WTC11 (cell line): Measurements from ENCODE around the gene LCA5. TPM values are rescaled to one million over a fixed set of nuclear protein-coding genes. Genes with fewer than 3 reads are reported as not detected.

ENCODE experiments used
- ATAC-seq: fragments of 200-7000 bp; cut with Tn5 transposase; 2 replicates; pipeline ENCODE4 v1.10.0; 2021; ENCODE audit warnings: mild to moderate bottlenecking, moderate library complexity
- CTCF ChIA-PET: fragments of 300-600 bp; sonication (Branson Sonifier 250); formaldehyde crosslinking; loops from one replicate; lab custom pipeline; 2021; ENCODE audit warnings: antibody characterized with exemption; lab: Charles Lee
- POLR2A ChIA-PET: fragments of 350-600 bp; sonication (Branson Sonifier 250); formaldehyde crosslinking; loops from one replicate; lab custom pipeline; 2021; ENCODE audit warnings: antibody characterized with exemption; lab: Charles Lee
- DNase-seq: peaks from one replicate; pipeline ENCODE4 v3.0.0; 2021; ENCODE audit warnings: low spot score
- H3K27ac Mint-ChIP-seq: 2 replicates; pipeline ENCODE4 v1.8.0; 2021; ENCODE audit warnings: mixed read lengths
- H3K27me3 Mint-ChIP-seq: 2 replicates; pipeline ENCODE4 v1.8.0; 2021; ENCODE audit warnings: low read depth, mild to moderate bottlenecking, moderate library complexity, mixed read lengths
- H3K36me3 Mint-ChIP-seq: 2 replicates; pipeline ENCODE4 v1.8.0; 2021; ENCODE audit warnings: mixed read lengths
- H3K4me1 Mint-ChIP-seq: 2 replicates; pipeline ENCODE4 v1.8.0; 2022; ENCODE audit warnings: mixed read lengths
- H3K4me3 Mint-ChIP-seq: 2 replicates; pipeline ENCODE4 v1.8.0; 2021; ENCODE audit warnings: mild to moderate bottlenecking, moderate library complexity, mixed read lengths
- H3K9me3 Mint-ChIP-seq: 2 replicates; pipeline ENCODE4 v1.8.0; 2021; ENCODE audit warnings: mixed read lengths
- ATF1 ChIP-seq: sonication (generic); formaldehyde crosslinking; IDR thresholded peaks from 2 replicates; pipeline ENCODE4 v1.8.1; 2023; ENCODE audit warnings: mild to moderate bottlenecking, moderate library complexity, missing genetic modification reagents
- GABPB1 ChIP-seq: sonication (generic); formaldehyde crosslinking; IDR thresholded peaks from 2 replicates; pipeline ENCODE4 v1.8.1; 2023; ENCODE audit warnings: mild to moderate bottlenecking, missing genetic modification reagents
- GTF2I ChIP-seq: fragments of 250-450 bp; sonication (Bioruptor Pico); conservative IDR thresholded peaks from 2 replicates; pipeline ENCODE4 v1.4.0; 2021; ENCODE audit warnings: mild to moderate bottlenecking
- MXD4 ChIP-seq: fragments of 250-450 bp; sonication (Bioruptor Pico); IDR thresholded peaks from 2 replicates; pipeline ENCODE4 v1.8.0; 2021; ENCODE audit warnings: mild to moderate bottlenecking, moderate library complexity, borderline replicate concordance
- NFE2L1 ChIP-seq: sonication (generic); formaldehyde crosslinking; IDR thresholded peaks from 2 replicates; pipeline ENCODE4 v1.8.1; 2023; ENCODE audit warnings: missing genetic modification reagents
- NFYB ChIP-seq: sonication (generic); formaldehyde crosslinking; conservative IDR thresholded peaks from 2 replicates; pipeline ENCODE4 v1.8.0; 2022; ENCODE audit warnings: low read depth, missing genetic modification reagents
- OVOL2 ChIP-seq: fragments of 250-450 bp; sonication (Bioruptor Pico); IDR thresholded peaks from 2 replicates; pipeline ENCODE4 v1.9.0; 2021; ENCODE audit warnings: mild to moderate bottlenecking, borderline replicate concordance
- ZNF138 ChIP-seq: sonication (generic); formaldehyde crosslinking; conservative IDR thresholded peaks from 2 replicates; pipeline ENCODE4 v1.8.1; 2022; ENCODE audit warnings: mild to moderate bottlenecking, moderate library complexity, missing genetic modification reagents
- ZNF232 ChIP-seq: sonication (generic); formaldehyde crosslinking; IDR thresholded peaks from 2 replicates; pipeline ENCODE4 v1.8.0; 2022; ENCODE audit warnings: mild to moderate bottlenecking, missing genetic modification reagents
- total RNA-seq: library from RNA; stranded (reverse); gene quantifications from 3 replicates; pipeline ENCODE4 v1.2.3, GENCODE V29; 2021
- TF ChIP-seq, protein P1 (sequence below): sonication (generic); formaldehyde crosslinking; IDR thresholded peaks from 2 replicates; pipeline ENCODE4 v1.8.0; 2023; ENCODE audit warnings: missing genetic modification reagents, mild to moderate bottlenecking, borderline replicate concordance
- TF ChIP-seq, protein P2 (sequence below): sonication (generic); formaldehyde crosslinking; IDR thresholded peaks from 2 replicates; pipeline ENCODE4 v1.8.0; 2023; ENCODE audit warnings: missing genetic modification reagents
- TF ChIP-seq, protein P3 (sequence below): sonication (generic); formaldehyde crosslinking; IDR thresholded peaks from 2 replicates; pipeline ENCODE4 v1.8.1; 2023; ENCODE audit warnings: mild to moderate bottlenecking, missing genetic modification reagents, borderline replicate concordance
- TF ChIP-seq, protein P4 (sequence below): sonication (generic); formaldehyde crosslinking; IDR thresholded peaks from 2 replicates; pipeline ENCODE4 v1.8.1; 2022; ENCODE audit warnings: mild to moderate bottlenecking, moderate library complexity, missing genetic modification reagents
- TF ChIP-seq, protein P5 (sequence below): sonication (generic); formaldehyde crosslinking; IDR thresholded peaks from 2 replicates; pipeline ENCODE4 v1.8.1; 2022; ENCODE audit warnings: low read depth, missing genetic modification reagents, borderline replicate concordance

LCA5 gene
- total RNA-seq, 1 experiment from 2014 or later = 3.8 TPM

DNA sequence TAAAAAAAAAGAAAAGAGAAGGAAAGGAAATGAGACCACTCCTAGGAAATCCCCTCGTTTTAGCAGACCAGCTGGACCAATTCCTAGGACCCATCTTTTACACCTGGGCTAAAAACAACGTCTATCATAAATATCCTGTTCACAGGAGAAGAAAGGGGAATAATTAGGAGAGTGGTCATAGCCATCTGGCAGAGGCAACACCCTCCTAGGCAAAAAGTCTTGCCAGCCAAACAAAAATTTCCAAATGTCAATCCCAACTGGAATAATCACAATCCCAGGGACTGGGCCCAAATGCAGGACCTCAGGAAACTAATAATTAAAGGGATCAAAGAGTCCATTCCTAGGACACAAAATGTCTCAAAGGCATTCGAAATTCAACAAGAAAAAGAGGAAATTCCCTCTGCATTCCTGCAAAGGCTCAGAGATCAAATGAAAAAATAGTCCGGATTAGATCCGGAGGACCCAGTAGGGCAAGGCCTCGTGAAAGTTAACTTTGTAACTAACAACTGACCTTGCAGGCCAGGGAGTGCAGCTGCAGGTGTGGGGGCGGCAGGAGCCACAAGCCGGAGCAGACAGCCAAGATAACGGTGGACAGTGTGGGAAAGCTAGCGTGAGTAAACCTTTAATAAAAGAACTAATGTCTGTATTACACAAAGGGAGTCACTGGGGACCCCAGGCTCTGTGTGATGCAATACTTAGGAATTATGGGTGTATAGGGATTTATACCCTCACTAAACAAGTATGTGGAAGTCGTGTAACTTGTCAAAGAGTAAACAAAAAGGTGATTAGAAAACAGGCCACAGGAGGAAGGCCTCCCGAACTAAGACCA lies 11.7 kb downstream of the LCA5 start:
- POLR2A ChIA-PET = no interaction called here
- no peaks in the 10 kb centered on the region for H3K36me3 Mint-ChIP-seq
- H3K9me3 Mint-ChIP-seq = peaks cover 3% of the 10 kb centered on the region; the same call in 1 of the 2 replicates
- no peak overlapping the region for H3K4me3 Mint-ChIP-seq
- CTCF ChIA-PET = no interaction called here
- H3K27me3 Mint-ChIP-seq = no peaks in the 10 kb centered on the region
- peaks cover 29% of the 10 kb centered on the region for H3K4me1 Mint-ChIP-seq
- TF ChIP-seq GABPB1 (CRISPR knock-in tag) = peak; percentile 89
- TF ChIP-seq, protein P1, sequence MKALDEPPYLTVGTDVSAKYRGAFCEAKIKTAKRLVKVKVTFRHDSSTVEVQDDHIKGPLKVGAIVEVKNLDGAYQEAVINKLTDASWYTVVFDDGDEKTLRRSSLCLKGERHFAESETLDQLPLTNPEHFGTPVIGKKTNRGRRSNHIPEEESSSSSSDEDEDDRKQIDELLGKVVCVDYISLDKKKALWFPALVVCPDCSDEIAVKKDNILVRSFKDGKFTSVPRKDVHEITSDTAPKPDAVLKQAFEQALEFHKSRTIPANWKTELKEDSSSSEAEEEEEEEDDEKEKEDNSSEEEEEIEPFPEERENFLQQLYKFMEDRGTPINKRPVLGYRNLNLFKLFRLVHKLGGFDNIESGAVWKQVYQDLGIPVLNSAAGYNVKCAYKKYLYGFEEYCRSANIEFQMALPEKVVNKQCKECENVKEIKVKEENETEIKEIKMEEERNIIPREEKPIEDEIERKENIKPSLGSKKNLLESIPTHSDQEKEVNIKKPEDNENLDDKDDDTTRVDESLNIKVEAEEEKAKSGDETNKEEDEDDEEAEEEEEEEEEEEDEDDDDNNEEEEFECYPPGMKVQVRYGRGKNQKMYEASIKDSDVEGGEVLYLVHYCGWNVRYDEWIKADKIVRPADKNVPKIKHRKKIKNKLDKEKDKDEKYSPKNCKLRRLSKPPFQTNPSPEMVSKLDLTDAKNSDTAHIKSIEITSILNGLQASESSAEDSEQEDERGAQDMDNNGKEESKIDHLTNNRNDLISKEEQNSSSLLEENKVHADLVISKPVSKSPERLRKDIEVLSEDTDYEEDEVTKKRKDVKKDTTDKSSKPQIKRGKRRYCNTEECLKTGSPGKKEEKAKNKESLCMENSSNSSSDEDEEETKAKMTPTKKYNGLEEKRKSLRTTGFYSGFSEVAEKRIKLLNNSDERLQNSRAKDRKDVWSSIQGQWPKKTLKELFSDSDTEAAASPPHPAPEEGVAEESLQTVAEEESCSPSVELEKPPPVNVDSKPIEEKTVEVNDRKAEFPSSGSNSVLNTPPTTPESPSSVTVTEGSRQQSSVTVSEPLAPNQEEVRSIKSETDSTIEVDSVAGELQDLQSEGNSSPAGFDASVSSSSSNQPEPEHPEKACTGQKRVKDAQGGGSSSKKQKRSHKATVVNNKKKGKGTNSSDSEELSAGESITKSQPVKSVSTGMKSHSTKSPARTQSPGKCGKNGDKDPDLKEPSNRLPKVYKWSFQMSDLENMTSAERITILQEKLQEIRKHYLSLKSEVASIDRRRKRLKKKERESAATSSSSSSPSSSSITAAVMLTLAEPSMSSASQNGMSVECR (CRISPR knock-in tag) = no peak
- no peak for TF ChIP-seq NFE2L1 (CRISPR knock-in tag)
- DNase-seq (no peak), ATAC-seq (peak; percentile 84)
- peak overlapping the region; percentile 54 for H3K27ac Mint-ChIP-seq

DNA sequence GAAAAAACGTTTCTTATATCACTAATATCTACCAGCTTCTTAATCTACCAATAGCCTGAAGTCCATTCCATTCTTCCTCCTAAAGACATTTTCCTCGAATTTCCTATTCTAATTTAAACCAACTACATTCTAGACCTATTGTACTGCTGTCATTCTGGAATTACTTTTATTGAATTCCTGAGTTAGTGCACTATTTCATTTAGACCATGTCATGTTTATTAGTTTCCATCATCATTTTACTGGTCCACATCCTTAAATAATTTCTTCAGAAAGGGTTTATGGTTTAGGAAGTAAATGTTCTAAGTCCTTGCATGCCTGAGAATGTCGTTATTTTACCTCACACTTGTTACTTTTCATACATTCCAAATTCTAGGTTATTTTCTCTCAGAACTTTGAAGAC lies 13.2 kb downstream of the LCA5 start:
- no peaks in the 10 kb centered on the region for H3K36me3 Mint-ChIP-seq
- H3K9me3 Mint-ChIP-seq = peaks cover under 1% of the 10 kb centered on the region; the same call in 1 of the 2 replicates
- no peak overlapping the region for H3K4me3 Mint-ChIP-seq
- H3K4me1 Mint-ChIP-seq = peaks cover 29% of the 10 kb centered on the region
- TF ChIP-seq ZNF232 (CRISPR knock-in tag) = no peak
- TF ChIP-seq MXD4 (CRISPR knock-in tag) = no peak
- TF ChIP-seq GTF2I (CRISPR knock-in tag) = no peak
- TF ChIP-seq, protein P2, sequence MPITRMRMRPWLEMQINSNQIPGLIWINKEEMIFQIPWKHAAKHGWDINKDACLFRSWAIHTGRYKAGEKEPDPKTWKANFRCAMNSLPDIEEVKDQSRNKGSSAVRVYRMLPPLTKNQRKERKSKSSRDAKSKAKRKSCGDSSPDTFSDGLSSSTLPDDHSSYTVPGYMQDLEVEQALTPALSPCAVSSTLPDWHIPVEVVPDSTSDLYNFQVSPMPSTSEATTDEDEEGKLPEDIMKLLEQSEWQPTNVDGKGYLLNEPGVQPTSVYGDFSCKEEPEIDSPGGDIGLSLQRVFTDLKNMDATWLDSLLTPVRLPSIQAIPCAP (CRISPR knock-in tag) = no peak
- TF ChIP-seq, protein P3, sequence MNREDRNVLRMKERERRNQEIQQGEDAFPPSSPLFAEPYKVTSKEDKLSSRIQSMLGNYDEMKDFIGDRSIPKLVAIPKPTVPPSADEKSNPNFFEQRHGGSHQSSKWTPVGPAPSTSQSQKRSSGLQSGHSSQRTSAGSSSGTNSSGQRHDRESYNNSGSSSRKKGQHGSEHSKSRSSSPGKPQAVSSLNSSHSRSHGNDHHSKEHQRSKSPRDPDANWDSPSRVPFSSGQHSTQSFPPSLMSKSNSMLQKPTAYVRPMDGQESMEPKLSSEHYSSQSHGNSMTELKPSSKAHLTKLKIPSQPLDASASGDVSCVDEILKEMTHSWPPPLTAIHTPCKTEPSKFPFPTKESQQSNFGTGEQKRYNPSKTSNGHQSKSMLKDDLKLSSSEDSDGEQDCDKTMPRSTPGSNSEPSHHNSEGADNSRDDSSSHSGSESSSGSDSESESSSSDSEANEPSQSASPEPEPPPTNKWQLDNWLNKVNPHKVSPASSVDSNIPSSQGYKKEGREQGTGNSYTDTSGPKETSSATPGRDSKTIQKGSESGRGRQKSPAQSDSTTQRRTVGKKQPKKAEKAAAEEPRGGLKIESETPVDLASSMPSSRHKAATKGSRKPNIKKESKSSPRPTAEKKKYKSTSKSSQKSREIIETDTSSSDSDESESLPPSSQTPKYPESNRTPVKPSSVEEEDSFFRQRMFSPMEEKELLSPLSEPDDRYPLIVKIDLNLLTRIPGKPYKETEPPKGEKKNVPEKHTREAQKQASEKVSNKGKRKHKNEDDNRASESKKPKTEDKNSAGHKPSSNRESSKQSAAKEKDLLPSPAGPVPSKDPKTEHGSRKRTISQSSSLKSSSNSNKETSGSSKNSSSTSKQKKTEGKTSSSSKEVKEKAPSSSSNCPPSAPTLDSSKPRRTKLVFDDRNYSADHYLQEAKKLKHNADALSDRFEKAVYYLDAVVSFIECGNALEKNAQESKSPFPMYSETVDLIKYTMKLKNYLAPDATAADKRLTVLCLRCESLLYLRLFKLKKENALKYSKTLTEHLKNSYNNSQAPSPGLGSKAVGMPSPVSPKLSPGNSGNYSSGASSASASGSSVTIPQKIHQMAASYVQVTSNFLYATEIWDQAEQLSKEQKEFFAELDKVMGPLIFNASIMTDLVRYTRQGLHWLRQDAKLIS (CRISPR knock-in tag) = no peak
- TF ChIP-seq, protein P4, sequence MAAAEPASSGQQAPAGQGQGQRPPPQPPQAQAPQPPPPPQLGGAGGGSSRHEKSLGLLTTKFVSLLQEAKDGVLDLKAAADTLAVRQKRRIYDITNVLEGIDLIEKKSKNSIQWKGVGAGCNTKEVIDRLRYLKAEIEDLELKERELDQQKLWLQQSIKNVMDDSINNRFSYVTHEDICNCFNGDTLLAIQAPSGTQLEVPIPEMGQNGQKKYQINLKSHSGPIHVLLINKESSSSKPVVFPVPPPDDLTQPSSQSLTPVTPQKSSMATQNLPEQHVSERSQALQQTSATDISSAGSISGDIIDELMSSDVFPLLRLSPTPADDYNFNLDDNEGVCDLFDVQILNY = no peak
- TF ChIP-seq ATF1 (CRISPR knock-in tag) = no peak
- TF ChIP-seq OVOL2 (CRISPR knock-in tag) = no peak
- no peak for TF ChIP-seq NFYB (CRISPR knock-in tag)
- TF ChIP-seq NFE2L1 (CRISPR knock-in tag) = no peak
- no peak for TF ChIP-seq ZNF138 (CRISPR knock-in tag)
- TF ChIP-seq, protein P5, sequence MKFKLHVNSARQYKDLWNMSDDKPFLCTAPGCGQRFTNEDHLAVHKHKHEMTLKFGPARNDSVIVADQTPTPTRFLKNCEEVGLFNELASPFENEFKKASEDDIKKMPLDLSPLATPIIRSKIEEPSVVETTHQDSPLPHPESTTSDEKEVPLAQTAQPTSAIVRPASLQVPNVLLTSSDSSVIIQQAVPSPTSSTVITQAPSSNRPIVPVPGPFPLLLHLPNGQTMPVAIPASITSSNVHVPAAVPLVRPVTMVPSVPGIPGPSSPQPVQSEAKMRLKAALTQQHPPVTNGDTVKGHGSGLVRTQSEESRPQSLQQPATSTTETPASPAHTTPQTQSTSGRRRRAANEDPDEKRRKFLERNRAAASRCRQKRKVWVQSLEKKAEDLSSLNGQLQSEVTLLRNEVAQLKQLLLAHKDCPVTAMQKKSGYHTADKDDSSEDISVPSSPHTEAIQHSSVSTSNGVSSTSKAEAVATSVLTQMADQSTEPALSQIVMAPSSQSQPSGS = no peak
- ATAC-seq (no peak), DNase-seq (no peak)
- no peak overlapping the region for H3K27ac Mint-ChIP-seq
- ChIA-PET POLR2A (no interaction called here), CTCF (no interaction called here)
- no peaks in the 10 kb centered on the region for H3K27me3 Mint-ChIP-seq
